NCI-H1436 treated with DMSO at 0.1 percent for 48 hours (cell line): ENCODE results near the gene RETSAT.

Experiments
- DNase-seq: peaks from one replicate; lab custom pipeline; 2025; lab: John Stamatoyannopoulos, UW

Gene RETSAT

GRCh38 chr2:85308201-85308600 lies 46.1 kb downstream of the RETSAT start:
- DNase-seq, result no peak

GRCh38 chr2:85307527-85307897 lies 46.8 kb downstream of the RETSAT start:
- DNase-seq, result no peak

DNA sequence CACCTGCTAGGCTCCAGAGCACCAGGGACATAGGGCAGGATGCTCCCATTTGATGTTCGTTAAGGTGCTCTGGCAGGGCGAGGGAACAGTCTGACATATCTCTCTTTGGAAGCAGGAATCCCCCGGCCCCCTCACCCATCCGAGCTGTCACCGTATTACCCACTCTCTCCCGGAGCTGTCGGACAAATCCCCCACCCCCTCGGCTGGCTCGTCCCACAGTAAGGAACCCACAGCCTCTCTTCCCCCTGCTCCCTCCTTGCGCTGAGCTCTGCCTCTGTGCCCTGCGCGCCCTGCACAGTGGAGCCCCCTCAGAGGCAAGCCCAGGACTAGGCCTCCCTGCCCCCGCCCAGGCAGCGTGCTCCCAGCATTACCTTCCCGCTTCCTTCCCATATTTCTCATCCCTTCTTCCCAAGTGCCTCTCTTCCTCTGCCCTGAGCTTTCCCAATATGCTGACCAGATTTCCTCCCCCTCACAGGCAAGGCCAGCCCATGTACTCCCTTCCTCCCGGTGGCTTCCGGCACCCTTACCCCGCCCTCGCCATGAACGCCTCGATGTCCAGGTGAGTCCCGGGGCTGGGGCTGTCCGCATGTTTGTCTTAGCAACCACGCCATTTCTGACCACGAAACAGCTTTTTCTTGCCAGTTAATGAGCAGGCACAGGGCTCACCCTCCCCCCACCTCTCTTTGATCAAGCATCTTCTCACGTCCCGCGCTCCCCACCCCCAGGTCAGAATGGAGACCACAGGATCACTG lies 50.4 kb downstream of the RETSAT start:
- DNase-seq, result no peak

DNA sequence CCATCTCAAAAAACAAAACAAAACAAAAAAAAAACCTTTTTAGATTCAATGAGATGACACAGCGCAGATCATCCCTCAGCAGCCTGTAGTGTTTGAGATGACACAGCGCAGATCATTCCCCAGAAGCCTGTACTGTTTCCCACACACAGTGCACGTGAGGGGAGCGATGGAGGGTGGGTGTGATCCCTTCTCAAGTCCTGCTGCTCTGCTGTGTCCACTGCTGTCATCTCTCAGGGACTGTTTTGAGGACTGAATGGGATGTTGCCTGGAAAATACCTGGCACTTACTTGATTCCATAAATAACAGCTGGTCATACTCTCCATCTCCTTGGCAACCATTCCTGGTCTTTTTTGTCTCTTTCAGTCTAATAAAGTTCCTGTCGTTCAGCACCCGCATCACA lies 52.2 kb downstream of the RETSAT start:
- no peak for DNase-seq
